Ascending aorta (tissue), 2 donors: ENCODE data around the gene SLC37A2. TPM values are rescaled to one million over a fixed set of nuclear protein-coding genes. Genes with fewer than 3 reads are reported as not detected.
"Not testable (repeated sequence)": the region's sequence is repeated elsewhere in the genome, so short reads cannot be mapped to it uniquely, and the experiment has no call there.

Experiments used
- DNase-seq, 2 donors: peaks; one replicate each; pipeline ENCODE4 v3.0.0-alpha.2; 2019; ENCODE audit warnings: low spot score in 2 of 2
- H3K27ac ChIP-seq, 2 donors: fragments of 200-600 bp; sonication (generic); one replicate each; pipeline ENCODE4 v1.5.1; 2016 to 2017; ENCODE audit warnings: mild to moderate bottlenecking in 1 of 2
- H3K27me3 ChIP-seq: fragments of 200-600 bp; sonication (generic); one replicate; pipeline ENCODE4 v1.5.1; 2017
- H3K36me3 ChIP-seq, 2 donors: fragments of 200-600 bp; sonication (generic); one replicate each; pipeline ENCODE4 v1.5.1; 2016
- H3K4me1 ChIP-seq, 2 donors: fragments of 200-600 bp; sonication (generic); one replicate each; pipeline ENCODE4 v1.5.1; 2016 to 2017; ENCODE audit warnings: mild to moderate bottlenecking in 1 of 2
- H3K4me3 ChIP-seq, 2 donors: fragments of 200-600 bp; sonication (generic); one replicate each; pipeline ENCODE4 v1.5.1; 2016 to 2017; ENCODE audit warnings: mild to moderate bottlenecking in 1 of 2
- H3K9me3 ChIP-seq, 2 donors: fragments of 200-600 bp; sonication (generic); one replicate each; pipeline ENCODE4 v1.5.1; 2016
- CTCF ChIP-seq, 3 experiments: fragments of 200-600 bp in 2 of 3; fragments of 450-650 bp in 1 of 3; sonication (generic) in 2 of 3; IDR thresholded peaks; one replicate each; pipeline ENCODE4 v1.5.1; 2016 to 2019; ENCODE audit warnings: antibody characterized with exemption in 3 of 3, mild to moderate bottlenecking in 1 of 3, moderate library complexity in 1 of 3
- intact Hi-C: fragments of 100-400 bp; cut with DNase I; formaldehyde crosslinking; loops from one replicate; pipeline ENCODE4 v1.15.1; 2023
- total RNA-seq: library from RNA; depleted of rRNA; stranded (reverse); fragments of >200 nt; gene quantifications from one replicate; pipeline ENCODE4 v1.1.0, GENCODE V29; 2016

Gene SLC37A2
- total RNA-seq, 1 donor from 2014 or later = 1.5 TPM

- Histone ChIP-seq H3K4me3 (no peak overlapping the region), H3K9me3 (no peaks in the 10 kb centered on the region), H3K4me1 (peaks cover 0 to 2% of the 10 kb centered on the region in 2 donors), H3K36me3 (no peaks in the 10 kb centered on the region), H3K27ac (no peak overlapping the region), H3K27me3 (no peaks in the 10 kb centered on the region)
- intact Hi-C loops = no loop called here
- no peak for TF ChIP-seq CTCF (IDR thresholded peaks at IDR 0.05)
- no peak for DNase-seq
These were observed 23.7 kb downstream of the SLC37A2 start for GRCh38 chr11:125086633-125087296.

DNA sequence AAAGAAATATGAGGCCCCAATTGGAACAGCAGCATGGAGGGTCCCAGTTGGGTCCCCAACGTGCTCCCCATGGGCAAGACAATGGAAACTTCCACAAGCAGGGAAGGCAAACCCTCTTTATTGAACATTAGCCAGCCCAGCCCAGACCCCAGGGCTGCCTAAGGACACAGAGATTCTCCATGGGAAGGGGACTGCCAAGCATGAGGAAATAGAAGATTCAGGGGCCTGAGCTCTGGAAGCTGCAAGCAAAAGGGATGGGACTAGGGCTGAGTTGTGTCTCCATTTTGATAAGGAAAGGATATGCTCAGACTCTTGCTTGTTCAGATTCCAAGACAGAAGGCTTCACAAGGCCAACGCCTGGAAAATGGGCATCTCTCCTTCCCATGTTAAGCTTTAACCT, 25.0 kb downstream of the SLC37A2 start:
- Histone ChIP-seq H3K9me3 (no peaks in the 10 kb centered on the region), H3K36me3 (no peaks in the 10 kb centered on the region), H3K4me1 (peaks cover 0 to 2% of the 10 kb centered on the region in 2 donors), H3K27ac (no peak overlapping the region), H3K4me3 (no peak overlapping the region), H3K27me3 (no peaks in the 10 kb centered on the region)
- intact Hi-C loops = no loop called here
- no peak for DNase-seq
- TF ChIP-seq CTCF (IDR thresholded peaks at IDR 0.05) = no peak

DNA sequence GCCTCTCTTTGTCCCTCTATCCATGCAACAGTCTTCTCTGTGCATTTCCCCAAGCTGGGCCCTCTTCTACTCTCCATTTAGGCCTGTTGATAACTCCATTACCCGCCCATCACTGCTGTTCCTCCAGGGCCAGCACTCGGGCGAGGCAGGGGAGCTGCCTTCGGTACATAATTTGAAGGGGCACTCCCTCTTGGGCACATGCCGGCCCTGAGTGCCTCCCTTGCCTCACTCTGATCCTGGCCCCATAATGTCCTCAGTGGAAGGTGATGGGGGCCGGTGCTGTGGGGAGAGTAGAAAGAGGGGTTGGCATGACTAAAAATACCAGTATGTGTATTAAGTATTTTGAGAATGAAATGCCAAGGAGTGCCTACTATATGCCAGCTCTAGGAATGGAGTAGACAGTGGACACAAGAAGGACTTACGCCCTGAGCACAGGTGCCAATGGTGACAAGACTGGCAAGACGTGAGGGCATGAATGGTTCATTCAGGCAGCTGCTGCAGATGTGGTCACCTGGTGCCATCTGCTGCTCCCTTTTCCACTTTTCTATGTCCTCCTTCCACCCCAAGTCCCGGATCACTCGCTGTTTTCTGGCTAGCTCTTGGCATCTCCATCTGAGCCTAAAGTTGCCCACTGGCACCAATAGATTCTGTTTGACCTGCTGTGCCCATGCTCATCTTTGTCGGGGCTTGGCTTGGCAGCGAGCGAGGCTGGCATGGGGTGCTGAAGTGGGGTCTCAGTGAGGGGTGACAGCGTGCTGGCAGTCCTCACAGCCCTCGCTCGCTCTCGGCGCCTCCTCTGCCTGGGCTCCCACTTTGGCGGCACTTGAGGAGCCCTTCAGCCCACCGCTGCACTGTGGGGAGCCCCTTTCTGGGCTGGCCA, 25.7 kb downstream of the SLC37A2 start:
- no peak overlapping the region for H3K4me3 ChIP-seq
- no peak overlapping the region for H3K27ac ChIP-seq
- TF ChIP-seq CTCF (IDR thresholded peaks at IDR 0.05) = no peak
- peaks cover 0 to 2% of the 10 kb centered on the region in 2 donors for H3K4me1 ChIP-seq
- no peaks in the 10 kb centered on the region for H3K9me3 ChIP-seq
- H3K27me3 ChIP-seq = no peaks in the 10 kb centered on the region
- DNase-seq = no peak
- intact Hi-C loops = no loop called here
- no peaks in the 10 kb centered on the region for H3K36me3 ChIP-seq

DNA sequence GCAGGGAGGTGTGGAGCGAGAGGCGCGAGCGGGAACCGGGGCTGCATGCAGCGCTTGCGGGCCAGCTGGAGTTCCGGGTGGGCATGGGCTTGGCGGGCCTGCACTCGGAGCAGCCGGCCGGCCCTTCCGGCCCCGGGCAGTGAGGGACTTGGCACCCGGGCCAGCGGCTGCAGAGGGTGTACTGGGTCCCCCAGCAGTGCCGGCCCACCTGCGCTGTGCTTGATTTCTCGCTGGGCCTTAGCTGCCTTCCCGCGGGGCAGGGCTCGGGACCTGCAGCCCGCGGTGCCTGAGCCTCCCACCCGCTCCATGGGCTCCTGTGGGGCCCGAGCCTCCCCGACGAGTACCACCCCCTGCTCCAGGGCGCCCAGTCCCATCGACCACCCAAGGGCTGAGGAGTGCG, 26.4 kb downstream of the SLC37A2 start:
- H3K4me3 ChIP-seq, H3K27me3 ChIP-seq, intact Hi-C loops, H3K27ac ChIP-seq, H3K36me3 ChIP-seq, DNase-seq, H3K4me1 ChIP-seq, H3K9me3 ChIP-seq: not testable (repeated sequence)

- H3K27me3 ChIP-seq, H3K36me3 ChIP-seq, DNase-seq, H3K4me3 ChIP-seq, H3K4me1 ChIP-seq, H3K27ac ChIP-seq, intact Hi-C loops, H3K9me3 ChIP-seq: not testable (repeated sequence)
These were observed 27.0 kb downstream of the SLC37A2 start for GRCh38 chr11:125090151-125090550.

DNA sequence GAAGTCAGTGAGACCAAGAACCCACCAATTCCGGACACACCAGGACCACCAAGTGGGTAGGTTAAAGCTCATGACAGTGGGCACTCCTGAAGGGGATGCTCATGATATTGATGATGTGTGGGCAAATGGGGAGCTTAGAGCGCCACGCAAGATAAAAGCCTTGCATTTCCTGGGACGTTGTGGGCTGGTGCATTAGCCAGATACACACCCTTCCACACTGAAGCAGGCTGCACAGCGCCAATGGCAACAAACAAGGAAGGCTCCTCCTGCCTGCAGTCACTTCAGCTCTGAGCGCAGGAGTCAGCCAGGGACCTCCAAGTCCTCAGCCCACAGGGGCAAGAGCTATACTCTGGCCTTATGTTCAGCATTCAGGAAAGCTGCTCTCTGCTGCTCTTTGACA, 27.7 kb downstream of the SLC37A2 start:
- H3K27ac ChIP-seq = no peak overlapping the region
- H3K9me3 ChIP-seq = no peaks in the 10 kb centered on the region
- intact Hi-C loops = no loop called here
- peaks cover under 1 to 5% of the 10 kb centered on the region in 2 donors for H3K36me3 ChIP-seq
- DNase-seq = no peak
- no peak overlapping the region for H3K4me3 ChIP-seq
- peaks cover 0 to 2% of the 10 kb centered on the region in 2 donors for H3K4me1 ChIP-seq
- no peak for TF ChIP-seq CTCF (IDR thresholded peaks at IDR 0.05)
- no peaks in the 10 kb centered on the region for H3K27me3 ChIP-seq
